Measurements from ENCODE around the gene STARD7. TPM values are rescaled to one million over a fixed set of nuclear protein-coding genes. Genes with fewer than 3 reads are reported as not detected.

STARD7 gene
- total and polyA plus RNA-seq, 9 of the 15 experiments (the other 6 are each of a cell fraction or from before 2014, with no cell fraction given), result 90.9 to 196 (median 145) TPM

DNA sequence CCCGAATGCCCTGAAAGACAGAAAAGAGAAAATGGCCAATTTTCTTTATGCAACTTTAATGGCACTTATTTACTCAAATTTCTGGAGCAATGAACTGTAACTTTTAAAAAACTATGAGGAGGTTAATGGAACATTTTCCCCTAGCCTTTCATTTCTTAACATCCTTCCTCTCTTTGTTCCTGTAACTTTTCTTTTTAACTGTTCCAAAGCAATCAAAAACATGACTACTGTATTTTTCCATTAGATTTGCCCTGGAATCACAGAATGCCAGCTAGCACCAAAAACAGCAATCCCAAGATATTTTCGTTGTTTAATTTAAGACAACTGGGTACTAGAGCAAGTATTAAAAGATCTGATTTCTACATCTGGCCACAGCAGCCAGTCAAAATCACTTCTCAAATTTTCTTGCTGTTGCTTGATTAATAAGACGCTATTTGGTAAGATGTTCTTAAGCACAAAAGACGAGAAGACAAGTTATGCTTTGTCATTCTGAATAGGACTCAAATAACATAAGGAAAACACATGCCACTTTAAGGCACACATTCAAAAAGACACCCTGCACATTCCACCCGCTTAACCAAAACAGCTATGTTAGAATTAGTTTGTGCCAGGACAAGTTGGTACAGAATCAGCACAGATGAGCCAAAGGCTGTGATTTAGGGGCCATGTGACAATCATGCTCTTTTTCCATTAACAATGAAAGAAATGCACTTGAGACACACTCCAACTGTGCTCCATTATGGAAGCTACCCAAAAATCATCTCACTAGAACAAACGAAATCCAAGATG is 3.6 kb downstream of the STARD7 start:
- H3K9ac ChIP-seq (ENCODE audit: insufficient read depth in 1 of 2, low read depth in 2 of 2, low read length in 2 of 2), result peak overlapping the region; percentile 12 to 36; a peak in 1 of 4 replicates
- WGBS (ENCODE audit: insufficient coverage, low coverage, missing lambda C conversion rate), result 22% methylated on average over 6 of the region's 6 CpGs
- H3K36me3 ChIP-seq (ENCODE audit: control insufficient read depth, insufficient read depth, low read length), result peaks cover 47% of the 10 kb centered on the region
- no peak overlapping the region for H2AFZ ChIP-seq (ENCODE audit: low read depth, low read length)
- peak overlapping the region; percentile 10; the same call in 1 of the 2 replicates for H3K4me3 ChIP-seq
- no peaks in the 10 kb centered on the region for H3K27me3 ChIP-seq (ENCODE audit: control insufficient read depth in 2 of 2, insufficient read depth in 2 of 2, low read length in 2 of 2)
- H3K9me1 ChIP-seq (ENCODE audit: control insufficient read depth, insufficient read depth, low read length), result no peaks in the 10 kb centered on the region
- TF ChIP-seq TCF3 (CRISPR knock-in tag; IDR thresholded peaks at IDR 0.05) (no peak), STAT5B (CRISPR knock-in tag; IDR thresholded peaks at IDR 0.05) (no peak), IFI16 (CRISPR knock-in tag; IDR thresholded peaks at IDR 0.05) (no peak), C11orf30 (IDR thresholded peaks at IDR 0.05; ENCODE audit: low read depth) (peak; percentile 62), FOXJ3 (CRISPR knock-in tag; IDR thresholded peaks at IDR 0.05) (no peak), ZNF146 (CRISPR knock-in tag; IDR thresholded peaks at IDR 0.05; ENCODE audit: unreplicated experiment) (no peak), SMARCA4 (IDR thresholded peaks at IDR 0.05) (no peak), BRCA1 (IDR thresholded peaks at IDR 0.05) (no peak), BRCA1 (CRISPR knock-in tag; IDR thresholded peaks at IDR 0.05) (no peak), KDM1A (IDR thresholded peaks at IDR 0.05) (no peak), SIN3A (IDR thresholded peaks at IDR 0.05; ENCODE audit: borderline replicate concordance in 2 of 2, control insufficient read depth in 1 of 2, low read depth in 2 of 2, low read length in 2 of 2) (no peak), MAFG (tag; conservative IDR thresholded peaks at IDR 0.05) (peak; percentile 35; the same call in 1 of the 2 replicates), SP2 (IDR thresholded peaks at IDR 0.05; ENCODE audit: extremely low read depth, low read depth, low read length, poor library complexity, severe bottlenecking) (no peak)
- TF ChIP-seq, protein P1, sequence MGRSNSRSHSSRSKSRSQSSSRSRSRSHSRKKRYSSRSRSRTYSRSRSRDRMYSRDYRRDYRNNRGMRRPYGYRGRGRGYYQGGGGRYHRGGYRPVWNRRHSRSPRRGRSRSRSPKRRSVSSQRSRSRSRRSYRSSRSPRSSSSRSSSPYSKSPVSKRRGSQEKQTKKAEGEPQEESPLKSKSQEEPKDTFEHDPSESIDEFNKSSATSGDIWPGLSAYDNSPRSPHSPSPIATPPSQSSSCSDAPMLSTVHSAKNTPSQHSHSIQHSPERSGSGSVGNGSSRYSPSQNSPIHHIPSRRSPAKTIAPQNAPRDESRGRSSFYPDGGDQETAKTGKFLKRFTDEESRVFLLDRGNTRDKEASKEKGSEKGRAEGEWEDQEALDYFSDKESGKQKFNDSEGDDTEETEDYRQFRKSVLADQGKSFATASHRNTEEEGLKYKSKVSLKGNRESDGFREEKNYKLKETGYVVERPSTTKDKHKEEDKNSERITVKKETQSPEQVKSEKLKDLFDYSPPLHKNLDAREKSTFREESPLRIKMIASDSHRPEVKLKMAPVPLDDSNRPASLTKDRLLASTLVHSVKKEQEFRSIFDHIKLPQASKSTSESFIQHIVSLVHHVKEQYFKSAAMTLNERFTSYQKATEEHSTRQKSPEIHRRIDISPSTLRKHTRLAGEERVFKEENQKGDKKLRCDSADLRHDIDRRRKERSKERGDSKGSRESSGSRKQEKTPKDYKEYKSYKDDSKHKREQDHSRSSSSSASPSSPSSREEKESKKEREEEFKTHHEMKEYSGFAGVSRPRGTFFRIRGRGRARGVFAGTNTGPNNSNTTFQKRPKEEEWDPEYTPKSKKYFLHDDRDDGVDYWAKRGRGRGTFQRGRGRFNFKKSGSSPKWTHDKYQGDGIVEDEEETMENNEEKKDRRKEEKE (IDR thresholded peaks at IDR 0.05; ENCODE audit: borderline replicate concordance in 1 of 2, control insufficient read depth in 1 of 2, low read depth in 2 of 2, low read length in 1 of 2), result no peak
- TF ChIP-seq, protein P2, sequence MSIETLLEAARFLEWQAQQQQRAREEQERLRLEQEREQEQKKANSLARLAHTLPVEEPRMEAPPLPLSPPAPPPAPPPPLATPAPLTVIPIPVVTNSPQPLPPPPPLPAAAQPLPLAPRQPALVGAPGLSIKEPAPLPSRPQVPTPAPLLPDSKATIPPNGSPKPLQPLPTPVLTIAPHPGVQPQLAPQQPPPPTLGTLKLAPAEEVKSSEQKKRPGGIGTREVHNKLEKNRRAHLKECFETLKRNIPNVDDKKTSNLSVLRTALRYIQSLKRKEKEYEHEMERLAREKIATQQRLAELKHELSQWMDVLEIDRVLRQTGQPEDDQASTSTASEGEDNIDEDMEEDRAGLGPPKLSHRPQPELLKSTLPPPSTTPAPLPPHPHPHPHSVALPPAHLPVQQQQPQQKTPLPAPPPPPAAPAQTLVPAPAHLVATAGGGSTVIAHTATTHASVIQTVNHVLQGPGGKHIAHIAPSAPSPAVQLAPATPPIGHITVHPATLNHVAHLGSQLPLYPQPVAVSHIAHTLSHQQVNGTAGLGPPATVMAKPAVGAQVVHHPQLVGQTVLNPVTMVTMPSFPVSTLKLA (conservative IDR thresholded peaks at IDR 0.05), result 0 out of 4 replicates have a peak, but pooled peaks of 1 of the 2 experiments have one; percentile 17
- in situ Hi-C loops (cut with MboI), result no loop called here
- intact Hi-C loops (cut with micrococcal nuclease), result no loop called here
- H3K79me2 ChIP-seq (ENCODE audit: control insufficient read depth, insufficient read depth, low read length), result peaks cover 96% of the 10 kb centered on the region
- H3K27ac ChIP-seq (ENCODE audit: extremely low read depth, low read depth, low read length), result peak overlapping the region; percentile 16; the same call in 1 of the 3 replicates
- H4K20me1 ChIP-seq (replicated peaks; ENCODE audit: control insufficient read depth, insufficient read depth, low read length), result peaks cover 34% of the 10 kb centered on the region
- ATAC-seq, result no peak
- FAIRE-seq, result no peak
- CTCF ChIA-PET (ENCODE audit: low intra/inter-chr PET ratio), result no interaction called here
- DNase-seq (ENCODE audit: extremely low read depth in 1 of 4, low spot score in 3 of 4), result no peak
- no peaks in the 10 kb centered on the region for H3K9me3 ChIP-seq (replicated peaks; ENCODE audit: control insufficient read depth, insufficient read depth, low read depth, low read length)
- H3K4me1 ChIP-seq (replicated peaks in 1 of 2; ENCODE audit: control insufficient read depth in 2 of 2, insufficient read depth in 2 of 2, low read length in 2 of 2), result peaks cover 25 to 40% of the 10 kb centered on the region in 2 experiments
- BruUV-seq (replicated peaks), result no TSS peak
- POLR2A ChIA-PET, result interaction anchor here (0.6 to 0.7 kb wide), 3 partner anchors 9 to 373 kb away, joined by 3 read pairs; no protein-coding TSS in a partner anchor
- peak overlapping the region; percentile 66 for H3K4me2 ChIP-seq (ENCODE audit: insufficient read depth, low read length)

All from K562 (cell line).